Nephron (organoid): ENCODE data around the gene MCF2L2.
"Not testable (repeated sequence)": the region's sequence is repeated elsewhere in the genome, so short reads cannot be mapped to it uniquely, and the experiment has no call there.

ENCODE experiments used
- H3K27ac Mint-ChIP-seq, 3 experiments: 2 replicates each; pipeline ENCODE4 v1.8.0; 2020; ENCODE audit warnings: mixed read lengths in 3 of 3, mild to moderate bottlenecking in 2 of 3, moderate library complexity in 1 of 3
- H3K27me3 Mint-ChIP-seq: 2 replicates; pipeline ENCODE4 v1.8.0; 2021; ENCODE audit warnings: low read depth, mild to moderate bottlenecking, moderate library complexity, mixed read lengths
- H3K36me3 Mint-ChIP-seq: 2 replicates; pipeline ENCODE4 v1.8.0; 2020; ENCODE audit warnings: low read depth, mixed read lengths
- H3K4me1 Mint-ChIP-seq: 2 replicates; pipeline ENCODE4 v1.8.0; 2020; ENCODE audit warnings: mixed read lengths
- H3K4me3 Mint-ChIP-seq, 3 experiments: 2 replicates each; pipeline ENCODE4 v1.8.0; 2020; ENCODE audit warnings: mild to moderate bottlenecking in 3 of 3, mixed read lengths in 3 of 3, moderate library complexity in 2 of 3
- H3K9me3 Mint-ChIP-seq: 2 replicates; pipeline ENCODE4 v1.8.0; 2020; ENCODE audit warnings: mixed read lengths
- TF ChIP-seq, protein P1 (sequence below), 3 experiments: fragments of 200-600 bp; sonication (generic); IDR thresholded peaks; one replicate each; pipeline ENCODE4 v1.5.0; 2021; ENCODE audit warnings: antibody characterized with exemption in 3 of 3; ENCODE audit not compliant: unreplicated experiment in 3 of 3

Gene MCF2L2

DNA sequence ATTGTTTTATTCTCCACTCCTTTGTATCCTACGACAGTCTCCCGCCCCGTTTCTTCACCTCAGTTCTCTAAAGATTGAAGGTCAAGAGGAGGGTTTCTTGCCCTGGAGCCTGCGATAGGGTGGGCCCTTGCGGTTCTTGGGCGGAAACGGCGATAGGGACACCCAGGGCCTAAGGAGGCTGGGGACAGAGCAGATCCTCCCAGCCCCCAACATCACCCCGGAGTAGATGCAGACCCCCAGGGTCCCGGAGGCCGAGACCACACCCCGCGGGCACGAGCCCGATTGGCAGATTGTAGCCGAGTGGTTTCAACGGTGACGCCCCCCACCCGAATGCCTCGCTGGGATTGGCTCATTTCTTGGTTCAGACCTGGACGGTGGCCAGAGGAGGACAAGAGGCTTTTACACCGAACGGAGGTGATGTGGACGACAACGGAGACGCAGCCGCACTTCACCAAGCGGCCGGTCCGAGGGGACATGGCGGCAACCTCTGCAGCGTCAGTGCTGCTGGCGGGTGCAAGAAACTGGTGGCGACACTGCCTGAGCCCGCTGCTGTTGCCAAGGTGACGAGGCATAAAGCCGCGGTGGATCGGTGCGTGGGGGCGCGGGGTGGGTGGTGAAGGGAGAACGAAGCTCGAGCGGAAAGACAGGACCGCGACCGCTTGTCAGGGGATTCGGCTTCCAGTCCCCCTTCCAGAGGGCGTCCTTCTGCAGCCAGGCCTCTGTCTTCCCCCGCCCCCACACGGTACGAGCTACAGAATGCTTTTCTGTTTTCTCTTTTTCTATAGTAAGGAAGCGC lies 19.0 kb upstream of the MCF2L2 start:
- peaks cover 8% of the 10 kb centered on the region for H3K36me3 Mint-ChIP-seq
- peaks cover 4% of the 10 kb centered on the region for H3K27me3 Mint-ChIP-seq
- TF ChIP-seq, protein P1, sequence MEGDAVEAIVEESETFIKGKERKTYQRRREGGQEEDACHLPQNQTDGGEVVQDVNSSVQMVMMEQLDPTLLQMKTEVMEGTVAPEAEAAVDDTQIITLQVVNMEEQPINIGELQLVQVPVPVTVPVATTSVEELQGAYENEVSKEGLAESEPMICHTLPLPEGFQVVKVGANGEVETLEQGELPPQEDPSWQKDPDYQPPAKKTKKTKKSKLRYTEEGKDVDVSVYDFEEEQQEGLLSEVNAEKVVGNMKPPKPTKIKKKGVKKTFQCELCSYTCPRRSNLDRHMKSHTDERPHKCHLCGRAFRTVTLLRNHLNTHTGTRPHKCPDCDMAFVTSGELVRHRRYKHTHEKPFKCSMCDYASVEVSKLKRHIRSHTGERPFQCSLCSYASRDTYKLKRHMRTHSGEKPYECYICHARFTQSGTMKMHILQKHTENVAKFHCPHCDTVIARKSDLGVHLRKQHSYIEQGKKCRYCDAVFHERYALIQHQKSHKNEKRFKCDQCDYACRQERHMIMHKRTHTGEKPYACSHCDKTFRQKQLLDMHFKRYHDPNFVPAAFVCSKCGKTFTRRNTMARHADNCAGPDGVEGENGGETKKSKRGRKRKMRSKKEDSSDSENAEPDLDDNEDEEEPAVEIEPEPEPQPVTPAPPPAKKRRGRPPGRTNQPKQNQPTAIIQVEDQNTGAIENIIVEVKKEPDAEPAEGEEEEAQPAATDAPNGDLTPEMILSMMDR (IDR thresholded peaks at IDR 0.05; ENCODE audit: unreplicated experiment in 3 of 3) = no peak
- H3K27ac Mint-ChIP-seq = peak overlapping the region; percentile 76 to 98 (median 85)
- H3K4me3 Mint-ChIP-seq = peak overlapping the region; percentile 87 to 95 (median 92)
- peaks cover 16% of the 10 kb centered on the region for H3K9me3 Mint-ChIP-seq
- peaks cover 30% of the 10 kb centered on the region for H3K4me1 Mint-ChIP-seq

- Mint-ChIP-seq H3K9me3 (peaks cover 19% of the 10 kb centered on the region), H3K4me1 (peaks cover 25% of the 10 kb centered on the region), H3K4me3 (peak overlapping the region; percentile 87 to 95 (median 92)), H3K27me3 (peaks cover 4% of the 10 kb centered on the region), H3K27ac (peak overlapping the region in 2 of 3 experiments; percentile 76 to 98), H3K36me3 (peaks cover 3% of the 10 kb centered on the region)
- TF ChIP-seq, protein P1 (IDR thresholded peaks at IDR 0.05; ENCODE audit: unreplicated experiment in 3 of 3) = no peak
Observed at GRCh38 chr3:183446838-183447205, 18.4 kb upstream of the MCF2L2 start.

- Mint-ChIP-seq H3K27me3 (peaks cover 7% of the 10 kb centered on the region), H3K36me3 (no peaks in the 10 kb centered on the region), H3K9me3 (peaks cover 23% of the 10 kb centered on the region), H3K4me1 (peaks cover 20% of the 10 kb centered on the region), H3K4me3 (no peak overlapping the region), H3K27ac (no peak overlapping the region)
- TF ChIP-seq, protein P1 (IDR thresholded peaks at IDR 0.05; ENCODE audit: unreplicated experiment in 3 of 3) = no peak
Observed at GRCh38 chr3:183444748-183445147, 16.3 kb upstream of the MCF2L2 start.

DNA sequence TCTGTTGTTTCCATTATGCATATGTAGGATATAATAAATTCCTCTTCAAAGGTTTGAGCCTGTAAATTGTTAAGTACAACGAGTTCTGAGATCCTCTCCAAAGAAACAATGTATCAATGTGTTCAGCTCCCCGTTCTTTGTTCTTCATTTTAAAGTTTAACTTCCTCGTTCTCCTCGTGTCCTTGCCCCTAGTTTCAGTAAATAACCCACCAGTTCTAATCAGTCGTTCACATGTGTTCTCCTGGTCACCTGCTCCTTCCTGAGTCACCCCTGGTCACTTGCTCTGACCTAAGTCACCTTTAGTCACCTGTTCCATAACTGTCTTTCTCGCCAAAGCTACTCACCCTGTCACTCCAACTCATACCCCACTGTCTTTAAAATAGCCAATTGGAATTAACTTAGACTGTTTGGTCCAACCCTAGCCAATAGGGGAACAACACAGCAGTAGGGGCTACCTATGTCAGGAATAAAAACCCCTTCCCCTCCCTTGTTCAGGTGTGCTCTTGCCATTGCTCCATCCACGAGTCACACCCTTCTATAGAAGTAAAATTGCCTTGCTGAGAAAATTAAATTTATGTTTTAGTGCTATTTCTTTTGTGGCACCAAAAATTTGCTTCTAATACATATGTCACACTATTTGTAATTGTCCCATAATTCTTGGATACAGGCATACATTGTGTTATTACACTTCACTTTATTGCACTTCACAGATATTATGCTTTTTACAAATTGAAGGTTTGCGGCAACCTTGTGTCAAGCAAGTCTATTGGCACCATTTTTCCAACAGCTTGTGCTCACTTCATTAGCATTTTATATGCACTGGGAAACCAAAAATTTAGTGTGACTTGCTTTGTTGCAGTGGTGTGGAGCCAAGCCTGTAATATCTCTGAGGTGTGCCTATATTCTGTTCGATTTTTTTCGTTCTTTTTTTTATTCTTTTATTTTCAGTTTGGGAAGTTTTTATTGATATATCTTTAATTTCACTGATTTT lies 15.3 kb upstream of the MCF2L2 start:
- no peak overlapping the region for H3K27ac Mint-ChIP-seq
- peaks cover 7% of the 10 kb centered on the region for H3K27me3 Mint-ChIP-seq
- peaks cover 10% of the 10 kb centered on the region for H3K4me1 Mint-ChIP-seq
- TF ChIP-seq, protein P1 (IDR thresholded peaks at IDR 0.05; ENCODE audit: unreplicated experiment in 3 of 3) = no peak
- H3K9me3 Mint-ChIP-seq = peaks cover 26% of the 10 kb centered on the region
- no peak overlapping the region for H3K4me3 Mint-ChIP-seq
- no peaks in the 10 kb centered on the region for H3K36me3 Mint-ChIP-seq

DNA sequence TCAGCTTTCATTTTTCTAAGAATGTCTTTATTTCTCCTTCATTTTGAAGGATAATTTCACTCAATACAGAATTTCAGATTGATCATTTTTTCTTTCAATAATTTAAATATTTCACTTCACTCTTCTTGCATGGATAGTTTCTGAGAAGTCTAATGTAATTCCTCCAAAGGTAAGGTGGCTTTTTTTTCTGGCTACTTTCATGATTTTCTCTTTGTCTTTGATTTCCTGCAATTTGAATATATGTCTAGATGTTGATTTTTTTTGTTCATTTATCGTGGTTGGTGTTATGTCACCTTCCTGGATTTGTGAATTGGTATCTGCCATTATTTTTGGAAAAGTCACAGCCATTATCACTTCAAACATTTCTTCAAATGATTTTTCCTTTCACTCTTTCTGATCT lies 14.6 kb upstream of the MCF2L2 start:
- Mint-ChIP-seq H3K36me3 (no peaks in the 10 kb centered on the region), H3K4me1 (peaks cover 5% of the 10 kb centered on the region), H3K27me3 (peaks cover 7% of the 10 kb centered on the region), H3K27ac (no peak overlapping the region), H3K9me3 (peaks cover 26% of the 10 kb centered on the region), H3K4me3 (no peak overlapping the region)
- TF ChIP-seq, protein P1 (IDR thresholded peaks at IDR 0.05; ENCODE audit: unreplicated experiment in 3 of 3) = no peak

DNA sequence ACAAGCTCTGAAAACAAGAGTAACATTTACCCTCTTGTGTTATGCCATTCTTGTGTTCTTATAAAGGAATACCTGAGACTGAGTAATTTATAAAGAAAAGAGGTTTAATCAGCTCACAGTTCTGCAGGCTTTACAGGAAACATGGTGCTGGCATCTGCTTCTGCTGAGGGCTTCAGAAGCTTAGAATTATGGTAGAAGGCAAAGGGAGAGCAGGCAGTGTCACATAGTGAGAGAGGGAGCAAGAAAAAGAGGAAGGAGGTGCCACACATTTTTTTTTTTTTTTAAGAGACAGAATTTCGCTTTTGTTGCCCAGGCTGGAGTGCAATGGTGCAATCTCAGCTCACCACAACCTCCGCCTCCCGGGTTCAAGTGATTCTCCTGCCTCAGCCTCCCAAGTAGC lies 12.1 kb upstream of the MCF2L2 start:
- not testable (repeated sequence) for H3K4me1 Mint-ChIP-seq, H3K36me3 Mint-ChIP-seq, H3K4me3 Mint-ChIP-seq, H3K27me3 Mint-ChIP-seq, H3K27ac Mint-ChIP-seq
- peaks cover 26% of the 10 kb centered on the region for H3K9me3 Mint-ChIP-seq
